DOHH2 (cell line): ENCODE measurements around the gene FAM174C.

Experiments
- H3F3A ChIP-seq: fragments of 200-600 bp; sonication (generic), shearing (Covaris generic); 2 replicates; pipeline ENCODE4 v1.6.0; 2016; ENCODE audit warnings: antibody characterized with exemption, mild to moderate bottlenecking; ENCODE audit not compliant: control insufficient read depth, insufficient read depth
- H3K27ac ChIP-seq: fragments of 200-600 bp; sonication (generic); 2 replicates; pipeline ENCODE4 v1.5.1; 2014; ENCODE audit warnings: low read depth, mild to moderate bottlenecking, low read length, moderate library complexity
- H3K27me3 ChIP-seq: fragments of 200-600 bp; sonication (generic); 2 replicates; pipeline ENCODE4 v1.6.1; 2014; ENCODE audit warnings: mild to moderate bottlenecking, low read length, mixed read lengths; ENCODE audit not compliant: control insufficient read depth
- H3K36me3 ChIP-seq: fragments of 200-600 bp; sonication (generic); 2 replicates; pipeline ENCODE4 v1.6.1; 2014; ENCODE audit warnings: mild to moderate bottlenecking, low read length, moderate library complexity, mixed read lengths; ENCODE audit not compliant: control insufficient read depth
- H3K4me1 ChIP-seq: fragments of 200-600 bp; sonication (generic); 2 replicates; pipeline ENCODE4 v1.6.1; 2014; ENCODE audit warnings: mild to moderate bottlenecking, low read length, mixed read lengths; ENCODE audit not compliant: control insufficient read depth
- H3K4me2 ChIP-seq: fragments of 200-600 bp; sonication (generic); 2 replicates; pipeline ENCODE4 v1.6.0; 2014; ENCODE audit warnings: mild to moderate bottlenecking, low read length, moderate library complexity
- H3K4me3 ChIP-seq: fragments of 200-600 bp; sonication (generic); 2 replicates; pipeline ENCODE4 v1.5.1; 2014; ENCODE audit warnings: mild to moderate bottlenecking, low read length, mixed read lengths
- H3K79me2 ChIP-seq: fragments of 200-600 bp; sonication (generic); 2 replicates; pipeline ENCODE4 v1.6.1; 2014; ENCODE audit warnings: mild to moderate bottlenecking, low read length, mixed read lengths; ENCODE audit not compliant: control insufficient read depth
- H3K9me2 ChIP-seq: fragments of 200-600 bp; sonication (generic); replicated peaks from 2 replicates; pipeline ENCODE4 v1.6.1; 2014; ENCODE audit warnings: mild to moderate bottlenecking, low read length, mixed read lengths; ENCODE audit not compliant: control insufficient read depth
- H3K9me3 ChIP-seq: fragments of 200-600 bp; sonication (generic); 2 replicates; pipeline ENCODE4 v1.6.1; 2014; ENCODE audit warnings: antibody characterized with exemption, low read length, mixed read lengths; ENCODE audit not compliant: control insufficient read depth, insufficient read depth
- H4K20me1 ChIP-seq: fragments of 200-600 bp; sonication (generic); 2 replicates; pipeline ENCODE4 v1.6.0; 2014; ENCODE audit warnings: low read depth, mild to moderate bottlenecking, antibody characterized with exemption, low read length, moderate library complexity; ENCODE audit not compliant: control insufficient read depth, insufficient read depth
- EZH2phosphoT487 ChIP-seq: fragments of 200-600 bp; sonication (generic); IDR thresholded peaks from 2 replicates; pipeline ENCODE4 v1.6.1; 2017; ENCODE audit warnings: borderline replicate concordance, mild to moderate bottlenecking, antibody characterized with exemption, low read length, moderate library complexity, mixed read lengths
- TF ChIP-seq, protein P1 (sequence below): fragments of 200-600 bp; sonication (generic); IDR thresholded peaks from one replicate; pipeline ENCODE4 v1.5.1; 2014; ENCODE audit warnings: antibody characterized with exemption, mild to moderate bottlenecking, low read depth, low read length; ENCODE audit not compliant: poor library complexity, severe bottlenecking

The FAM174C gene

DNA sequence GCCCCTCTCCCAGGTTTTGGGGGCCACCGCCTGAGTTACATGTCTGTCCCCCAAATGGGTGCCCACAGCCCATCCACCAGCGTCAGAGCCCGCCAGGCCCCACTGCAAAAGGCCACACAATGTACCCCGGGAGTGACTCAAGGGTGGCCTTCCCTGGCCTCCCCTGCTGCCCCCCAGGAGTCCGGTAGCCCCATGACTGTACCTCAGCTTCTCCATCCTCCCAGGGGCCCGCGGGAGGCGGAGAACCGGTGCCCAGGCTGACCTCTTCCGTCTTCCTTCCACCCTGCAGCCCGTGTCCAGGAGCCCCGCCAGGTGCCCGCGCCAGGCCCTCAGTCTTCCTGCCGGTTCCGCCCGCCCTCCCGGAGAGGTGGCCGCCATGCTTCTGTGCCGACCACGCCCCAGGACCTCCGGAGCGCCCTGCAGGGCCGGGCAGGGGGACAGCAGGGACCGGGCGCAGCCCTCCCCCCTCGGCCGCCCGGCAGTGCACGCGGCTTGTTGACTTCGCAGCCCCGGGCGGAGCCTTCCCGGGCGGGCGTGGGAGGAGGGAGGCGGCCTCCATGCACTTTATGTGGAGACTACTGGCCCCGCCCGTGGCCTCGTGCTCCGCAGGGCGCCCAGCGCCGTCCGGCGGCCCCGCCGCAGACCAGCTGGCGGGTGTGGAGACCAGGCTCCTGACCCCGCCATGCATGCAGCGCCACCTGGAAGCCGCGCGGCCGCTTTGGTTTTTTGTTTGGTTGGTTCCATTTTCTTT is 47.9 kb upstream of the FAM174C start:
- no peaks in the 10 kb centered on the region; the same call in 1 of the 2 replicates for H4K20me1 ChIP-seq
- no peaks in the 10 kb centered on the region for H3K9me3 ChIP-seq
- 0 out of 2 replicates have a peak, but pooled peaks cover 3% of the 10 kb centered on the region for H3F3A ChIP-seq
- no peak overlapping the region for H3K4me2 ChIP-seq
- H3K36me3 ChIP-seq = peaks cover 40% of the 10 kb centered on the region
- H3K79me2 ChIP-seq = no peaks in the 10 kb centered on the region
- H3K27me3 ChIP-seq = no peaks in the 10 kb centered on the region
- H3K27ac ChIP-seq = no peak overlapping the region
- TF ChIP-seq, protein P1, sequence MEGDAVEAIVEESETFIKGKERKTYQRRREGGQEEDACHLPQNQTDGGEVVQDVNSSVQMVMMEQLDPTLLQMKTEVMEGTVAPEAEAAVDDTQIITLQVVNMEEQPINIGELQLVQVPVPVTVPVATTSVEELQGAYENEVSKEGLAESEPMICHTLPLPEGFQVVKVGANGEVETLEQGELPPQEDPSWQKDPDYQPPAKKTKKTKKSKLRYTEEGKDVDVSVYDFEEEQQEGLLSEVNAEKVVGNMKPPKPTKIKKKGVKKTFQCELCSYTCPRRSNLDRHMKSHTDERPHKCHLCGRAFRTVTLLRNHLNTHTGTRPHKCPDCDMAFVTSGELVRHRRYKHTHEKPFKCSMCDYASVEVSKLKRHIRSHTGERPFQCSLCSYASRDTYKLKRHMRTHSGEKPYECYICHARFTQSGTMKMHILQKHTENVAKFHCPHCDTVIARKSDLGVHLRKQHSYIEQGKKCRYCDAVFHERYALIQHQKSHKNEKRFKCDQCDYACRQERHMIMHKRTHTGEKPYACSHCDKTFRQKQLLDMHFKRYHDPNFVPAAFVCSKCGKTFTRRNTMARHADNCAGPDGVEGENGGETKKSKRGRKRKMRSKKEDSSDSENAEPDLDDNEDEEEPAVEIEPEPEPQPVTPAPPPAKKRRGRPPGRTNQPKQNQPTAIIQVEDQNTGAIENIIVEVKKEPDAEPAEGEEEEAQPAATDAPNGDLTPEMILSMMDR = no peak
- no peak for TF ChIP-seq EZH2phosphoT487
- no peaks in the 10 kb centered on the region for H3K4me1 ChIP-seq
- no peaks in the 10 kb centered on the region for H3K9me2 ChIP-seq
- H3K4me3 ChIP-seq = no peak overlapping the region

DNA sequence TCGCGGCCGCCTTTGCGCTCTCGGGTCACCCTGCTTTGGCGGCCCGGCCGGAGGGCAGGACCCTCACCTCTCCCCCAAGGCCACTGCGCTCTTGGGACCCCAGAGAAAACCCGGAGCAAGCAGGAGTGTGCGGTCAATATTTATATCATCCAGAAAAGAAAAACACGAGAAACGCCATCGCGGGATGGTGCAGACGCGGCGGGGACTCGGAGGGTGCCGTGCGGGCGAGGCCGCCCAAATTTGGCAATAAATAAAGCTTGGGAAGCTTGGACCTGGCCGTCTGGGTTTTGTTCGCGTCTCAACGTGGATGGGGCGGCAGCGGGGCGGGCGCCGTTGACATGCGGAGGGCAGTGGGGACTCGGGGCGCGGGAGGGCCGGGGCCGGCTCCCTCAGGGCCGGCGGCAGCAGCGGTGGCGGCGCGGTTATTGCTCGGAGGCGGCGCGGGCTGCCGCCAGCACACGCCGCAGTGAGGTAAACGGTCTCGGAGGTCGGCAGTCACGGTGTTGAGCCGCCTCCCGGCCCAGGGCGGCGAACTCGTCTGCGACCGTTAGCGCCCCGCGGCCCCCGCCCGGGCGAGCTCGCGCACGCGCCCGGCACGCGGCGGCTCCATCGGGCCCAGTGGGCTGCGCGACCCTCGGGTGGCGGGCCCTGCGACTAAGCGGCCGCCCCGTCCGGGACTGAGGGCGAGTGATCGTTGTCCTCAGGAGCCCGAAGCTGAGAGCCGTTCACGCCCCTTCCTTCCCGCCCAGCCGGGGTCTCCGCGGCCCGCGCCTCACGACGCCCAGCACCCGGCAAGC is 47.0 kb upstream of the FAM174C start:
- H3K9me3 ChIP-seq = no peaks in the 10 kb centered on the region
- no peak overlapping the region for H3K27ac ChIP-seq
- no peak overlapping the region for H3K4me2 ChIP-seq
- H3K4me1 ChIP-seq = no peaks in the 10 kb centered on the region
- H3K36me3 ChIP-seq = peaks cover 32% of the 10 kb centered on the region
- H3K9me2 ChIP-seq = no peaks in the 10 kb centered on the region
- no peaks in the 10 kb centered on the region for H3K27me3 ChIP-seq
- H3K79me2 ChIP-seq = no peaks in the 10 kb centered on the region
- TF ChIP-seq, protein P1 = no peak
- no peak for TF ChIP-seq EZH2phosphoT487
- H3F3A ChIP-seq = 0 out of 2 replicates have a peak, but pooled peaks cover 6% of the 10 kb centered on the region
- H3K4me3 ChIP-seq = no peak overlapping the region
- no peaks in the 10 kb centered on the region; the same call in 1 of the 2 replicates for H4K20me1 ChIP-seq

DNA sequence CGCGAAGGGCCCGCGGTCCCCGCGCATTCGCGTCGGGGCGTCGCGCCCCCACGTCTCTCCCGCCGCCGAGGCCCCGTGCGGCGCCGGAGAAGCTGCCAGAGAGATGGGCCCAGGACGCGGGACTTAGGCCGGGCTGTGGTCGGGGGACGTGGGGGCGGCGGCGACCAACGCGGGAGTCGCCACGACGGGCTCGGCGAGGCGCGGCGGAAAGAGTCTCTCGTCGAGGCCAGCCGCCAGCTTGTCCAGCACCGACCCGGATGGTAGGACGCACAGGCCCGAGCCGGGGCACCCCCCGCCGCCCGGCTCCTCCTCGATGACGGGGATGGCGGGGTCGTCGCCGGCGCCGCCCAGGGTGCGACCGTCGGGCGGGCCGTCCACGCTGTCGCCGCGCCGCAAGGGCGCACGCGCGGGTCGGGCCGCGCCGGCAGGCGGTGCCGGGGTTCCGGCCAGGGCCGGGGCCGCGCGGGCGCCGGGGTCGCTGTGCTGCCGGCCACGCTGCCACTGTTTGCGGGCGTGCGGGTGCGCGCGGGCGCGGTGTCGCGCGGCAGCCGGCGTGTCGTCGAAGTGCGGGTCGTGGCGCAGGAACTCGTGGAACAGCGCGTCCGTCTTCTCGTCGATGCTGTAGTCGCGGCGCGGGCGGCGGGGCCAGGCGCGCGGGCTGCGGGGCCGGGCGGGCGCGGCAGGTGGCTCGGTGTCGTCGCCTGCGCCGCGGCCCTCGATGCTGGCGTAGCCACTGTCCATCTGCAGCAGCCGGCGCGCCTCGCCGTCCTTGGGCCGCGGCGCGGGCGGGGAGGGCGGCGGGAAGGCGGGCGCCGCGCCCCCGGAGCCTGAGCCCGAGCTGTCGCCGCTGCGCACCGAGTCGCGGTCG is 46.0 kb upstream of the FAM174C start:
- H3K9me2 ChIP-seq = no peaks in the 10 kb centered on the region
- H3K4me2 ChIP-seq = no peak overlapping the region
- H3K9me3 ChIP-seq = no peaks in the 10 kb centered on the region
- H4K20me1 ChIP-seq = no peaks in the 10 kb centered on the region; the same call in 1 of the 2 replicates
- no peaks in the 10 kb centered on the region for H3K4me1 ChIP-seq
- H3F3A ChIP-seq = 0 out of 2 replicates have a peak, but pooled peaks cover 6% of the 10 kb centered on the region
- no peaks in the 10 kb centered on the region for H3K27me3 ChIP-seq
- H3K27ac ChIP-seq = no peak overlapping the region
- no peaks in the 10 kb centered on the region for H3K79me2 ChIP-seq
- TF ChIP-seq, protein P1 = no peak
- no peak for TF ChIP-seq EZH2phosphoT487
- no peak overlapping the region for H3K4me3 ChIP-seq
- H3K36me3 ChIP-seq = peaks cover 24% of the 10 kb centered on the region
